Skeletal muscle tissue (tissue), 4 donors: ENCODE measurements around the gene ZRSR2. TPM values are rescaled to one million over a fixed set of nuclear protein-coding genes. Genes with fewer than 3 reads are reported as not detected.
"Not testable (repeated sequence)": the region's sequence is repeated elsewhere in the genome, so short reads cannot be mapped to it uniquely, and the experiment has no call there.

ENCODE experiments used
- H3K27ac ChIP-seq: one replicate; pipeline ENCODE4 v1.7.0; 2013; ENCODE audit warnings: mild to moderate bottlenecking, low read depth, low read length, inconsistent platforms
- H3K27me3 ChIP-seq, 3 donors: one replicate each; pipeline ENCODE4 v1.7.0; 2013; ENCODE audit warnings: low read length in 3 of 3; ENCODE audit not compliant: control insufficient read depth in 3 of 3, insufficient read depth in 3 of 3
- H3K36me3 ChIP-seq, 3 donors: one replicate each; pipeline ENCODE4 v1.7.0; 2013; ENCODE audit warnings: low read length in 3 of 3; ENCODE audit not compliant: control insufficient read depth in 3 of 3, insufficient read depth in 3 of 3
- H3K4me1 ChIP-seq, 3 donors: one replicate each; pipeline ENCODE4 v1.7.0; 2013; ENCODE audit warnings: low read length in 3 of 3, mild to moderate bottlenecking in 3 of 3; ENCODE audit not compliant: control insufficient read depth in 3 of 3, insufficient read depth in 3 of 3
- H3K4me3 ChIP-seq, 3 donors: one replicate each; pipeline ENCODE4 v1.7.0; 2013; ENCODE audit warnings: low read length in 3 of 3
- H3K9ac ChIP-seq, 3 donors: one replicate each; pipeline ENCODE4 v1.7.0; 2013; ENCODE audit warnings: low read length in 3 of 3, mild to moderate bottlenecking in 3 of 3, moderate library complexity in 2 of 3, low read depth in 1 of 3
- H3K9me3 ChIP-seq, 3 donors: one replicate each; pipeline ENCODE4 v1.7.0; 2013; ENCODE audit warnings: low read length in 3 of 3; ENCODE audit not compliant: control insufficient read depth in 3 of 3
- total RNA-seq: library from RNA; depleted of rRNA; stranded (reverse); fragments of >200 nt; gene quantifications from one replicate; pipeline ENCODE4 v1.2.3, GENCODE V29; 2014
- donor health status: Osteomylitis.

Gene ZRSR2
- total RNA-seq, 1 donor from 2014 or later = 2.6 TPM

DNA sequence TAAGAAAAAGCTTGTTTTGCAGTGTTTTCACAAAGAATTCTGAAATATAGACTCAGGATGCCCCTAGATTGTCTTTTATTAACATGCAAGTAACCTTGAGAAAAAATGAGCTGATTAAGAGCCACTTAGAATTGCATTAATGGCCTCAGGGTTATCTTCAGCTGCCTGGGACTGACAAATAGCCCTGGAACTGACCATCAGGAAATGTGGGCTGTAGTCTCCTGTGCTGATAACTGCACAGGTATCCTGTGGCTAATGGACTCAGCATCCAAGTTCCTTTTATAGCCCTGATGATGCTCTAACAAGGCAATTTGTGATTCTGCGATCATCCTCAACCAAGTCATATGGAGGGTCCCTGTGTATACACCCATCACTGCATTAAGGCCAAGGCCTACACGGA lies 35.2 kb upstream of the ZRSR2 start:
- H3K27me3 ChIP-seq = no peaks in the 10 kb centered on the region
- H3K9ac ChIP-seq = no peak overlapping the region
- no peaks in the 10 kb centered on the region for H3K36me3 ChIP-seq
- H3K27ac ChIP-seq = no peak overlapping the region
- H3K4me3 ChIP-seq = no peak overlapping the region
- no peaks in the 10 kb centered on the region for H3K9me3 ChIP-seq
- peaks cover 3 to 7% (median 5%) of the 10 kb centered on the region in 3 donors for H3K4me1 ChIP-seq

DNA sequence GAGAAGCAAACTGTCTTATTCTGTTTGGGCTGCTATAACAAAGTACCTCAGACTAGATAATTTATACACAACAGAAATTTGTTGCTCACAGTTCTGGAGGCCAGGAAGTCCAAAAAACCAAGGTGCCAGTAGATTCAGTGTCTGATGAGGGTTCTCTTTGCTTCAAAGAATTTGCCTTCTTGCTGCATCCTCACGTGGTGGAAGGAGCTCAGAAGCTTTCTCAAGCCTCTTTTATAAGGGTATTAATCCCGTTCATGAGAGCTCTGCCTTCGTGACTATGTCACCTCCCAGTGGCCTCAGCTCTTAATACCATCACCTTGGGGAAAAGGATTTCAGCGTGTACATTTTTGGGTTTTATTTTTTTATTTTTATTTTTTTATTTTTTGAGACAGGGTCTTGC lies 32.1 kb upstream of the ZRSR2 start:
- Histone ChIP-seq H3K27ac (no peak overlapping the region), H3K4me3 (no peak overlapping the region), H3K4me1 (no peaks in the 10 kb centered on the region), H3K36me3 (no peaks in the 10 kb centered on the region), H3K27me3 (no peaks in the 10 kb centered on the region), H3K9me3 (no peaks in the 10 kb centered on the region), H3K9ac (no peak overlapping the region)

DNA sequence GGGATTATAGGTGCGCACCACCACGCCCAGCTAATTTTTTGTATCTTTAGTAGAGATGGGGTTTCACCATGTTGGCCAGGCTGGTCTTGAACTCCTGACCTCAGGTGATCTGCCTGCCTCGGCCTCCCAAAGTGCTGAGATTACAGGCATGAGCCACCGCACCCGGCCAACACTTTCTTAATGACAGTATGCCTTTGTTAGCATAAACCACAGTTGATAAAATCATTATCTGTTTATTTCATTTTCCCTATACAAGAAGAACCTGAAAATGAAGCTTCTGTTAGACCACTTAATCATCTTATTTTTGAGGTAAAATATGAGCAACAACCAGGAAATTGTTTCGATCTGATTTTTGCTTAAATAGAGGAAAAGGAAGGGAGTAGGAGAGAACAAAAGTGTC lies 30.4 kb upstream of the ZRSR2 start:
- not testable (repeated sequence) for H3K4me1 ChIP-seq

DNA sequence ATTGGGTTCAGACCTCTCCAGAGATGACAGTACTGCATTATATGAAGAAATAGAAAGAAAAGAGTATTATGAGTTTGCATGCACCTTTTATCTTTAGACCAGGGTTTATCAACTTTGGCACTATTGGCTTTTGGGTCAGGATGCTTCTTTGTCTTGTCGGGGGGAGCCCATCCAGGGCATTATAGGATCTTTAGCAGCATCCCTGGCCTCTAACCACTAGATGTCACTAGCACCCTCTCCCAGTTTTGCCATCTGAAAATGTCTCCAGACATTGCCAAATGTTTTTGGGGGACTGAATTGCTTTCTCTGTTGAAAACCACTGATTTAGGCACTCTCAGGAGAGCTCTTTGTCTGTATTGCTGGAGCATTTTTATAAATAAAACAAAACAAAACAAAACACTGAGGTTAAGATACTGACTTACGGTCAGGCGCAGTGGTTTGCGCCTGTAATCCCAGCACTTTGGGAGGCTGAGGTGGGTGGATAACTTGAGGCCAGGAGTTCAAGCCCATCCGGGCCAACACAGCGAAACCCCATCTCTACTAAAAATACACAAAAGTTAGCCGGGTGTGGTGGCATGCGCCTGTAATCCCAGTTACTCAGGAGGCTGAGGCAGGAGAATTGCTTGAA lies 28.6 kb upstream of the ZRSR2 start:
- Histone ChIP-seq H3K9me3 (no peaks in the 10 kb centered on the region), H3K4me3 (no peak overlapping the region), H3K9ac (no peak overlapping the region), H3K4me1 (no peaks in the 10 kb centered on the region), H3K36me3 (no peaks in the 10 kb centered on the region), H3K27me3 (no peaks in the 10 kb centered on the region), H3K27ac (no peak overlapping the region)

More for the DNA sequence above, 30.4 kb upstream of the ZRSR2 start:
- not testable (repeated sequence) for H3K4me3 ChIP-seq, H3K36me3 ChIP-seq, H3K27me3 ChIP-seq, H3K27ac ChIP-seq, H3K9ac ChIP-seq, H3K9me3 ChIP-seq

DNA sequence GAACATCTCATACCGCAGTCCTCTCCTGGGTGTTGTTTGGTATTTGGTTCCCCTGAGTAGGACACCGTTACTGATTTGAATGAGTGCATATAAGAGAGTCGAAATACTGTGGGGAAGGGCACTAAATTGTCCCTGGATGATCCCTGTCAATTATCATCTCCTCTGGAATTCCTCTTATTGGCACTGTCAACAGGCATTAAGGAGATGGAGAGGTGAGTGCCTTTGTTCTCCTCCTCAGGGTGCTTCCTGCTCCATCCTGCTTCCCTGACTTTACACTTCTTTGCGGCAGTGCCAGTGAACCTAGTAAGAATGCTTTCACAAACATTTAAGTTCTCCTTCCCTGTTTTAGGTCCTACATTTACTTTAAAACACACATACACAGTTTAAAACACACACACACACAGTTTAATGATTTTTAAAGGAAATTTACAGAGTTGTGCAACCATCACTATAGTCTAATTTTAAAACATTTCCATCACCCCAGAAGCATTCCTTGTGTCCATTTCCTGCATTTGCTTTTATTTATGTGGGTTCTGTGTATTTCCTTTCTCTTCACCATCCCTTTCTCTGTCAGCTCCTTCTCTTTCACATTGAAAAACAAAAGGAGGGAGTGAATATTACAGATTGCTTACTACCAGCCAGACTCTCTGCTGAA lies 20.9 kb upstream of the ZRSR2 start:
- no peak overlapping the region for H3K9ac ChIP-seq
- peaks cover 0 to 3% (median 0%) of the 10 kb centered on the region in 3 donors for H3K36me3 ChIP-seq
- no peaks in the 10 kb centered on the region for H3K9me3 ChIP-seq
- no peak overlapping the region for H3K27ac ChIP-seq
- H3K4me1 ChIP-seq = no peaks in the 10 kb centered on the region
- no peaks in the 10 kb centered on the region for H3K27me3 ChIP-seq
- H3K4me3 ChIP-seq = no peak overlapping the region

DNA sequence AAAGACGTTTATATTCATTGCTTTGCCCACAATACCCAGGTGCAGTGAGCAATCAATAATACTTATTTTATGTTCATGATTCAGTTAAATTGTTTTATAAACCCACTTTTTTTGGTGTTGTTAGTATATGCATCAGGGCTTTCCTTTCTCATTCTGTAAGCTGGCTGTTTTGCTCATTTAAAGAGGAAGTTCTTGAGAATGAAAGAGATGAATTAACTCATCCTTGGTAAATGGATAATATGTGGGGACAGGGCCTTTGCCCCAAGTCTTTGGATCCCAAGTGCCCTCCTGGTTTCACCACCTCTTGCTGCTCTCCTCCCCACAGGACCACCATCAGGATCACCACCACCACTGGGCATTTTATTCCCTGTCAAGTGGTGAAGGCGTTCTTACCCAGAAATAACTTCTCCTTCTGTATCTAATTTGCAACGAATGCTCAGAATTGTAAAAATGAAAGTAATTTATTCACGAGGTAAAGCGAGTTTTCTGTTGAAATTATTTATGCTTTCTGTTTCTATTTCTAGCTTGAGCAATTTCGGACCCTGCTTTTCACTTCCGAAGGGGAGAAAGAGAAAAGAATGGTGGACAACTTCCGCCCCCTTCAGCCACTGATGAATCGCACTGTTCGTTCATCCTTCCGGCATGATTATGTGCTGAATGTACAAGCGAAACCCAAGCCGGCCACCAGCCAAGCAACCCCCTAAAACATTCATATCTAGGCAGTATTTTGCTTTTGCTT lies 8.2 kb upstream of the ZRSR2 start:
- Histone ChIP-seq H3K36me3 (peaks cover 3 to 7% (median 3%) of the 10 kb centered on the region in 3 donors), H3K27ac (no peak overlapping the region), H3K27me3 (no peaks in the 10 kb centered on the region)

DNA sequence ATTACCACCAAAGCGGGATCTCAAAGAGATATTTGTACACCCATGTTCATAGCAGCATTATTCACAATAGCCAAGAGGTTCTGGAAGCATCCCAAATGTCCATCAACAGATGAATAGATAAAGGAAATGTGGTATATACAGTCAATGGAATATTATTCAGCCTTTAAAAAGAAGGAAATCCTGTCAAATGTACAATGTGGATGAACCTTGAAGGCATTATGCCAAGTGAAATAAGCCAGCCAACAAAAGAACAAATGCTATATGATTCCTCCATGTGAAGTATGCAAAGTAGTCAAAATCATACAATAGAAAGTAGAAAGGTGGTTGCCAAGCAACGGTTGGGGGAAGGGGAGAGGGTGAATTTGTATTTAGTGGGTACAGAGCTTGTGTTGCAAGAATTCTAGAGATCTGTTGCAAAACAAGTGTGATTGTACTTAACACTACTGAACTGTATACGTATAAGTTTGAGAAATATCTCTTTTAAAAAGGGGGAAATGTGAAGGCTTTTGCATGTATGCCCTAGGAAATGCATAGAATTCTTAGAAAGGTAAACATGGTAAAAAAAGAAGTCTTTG lies 5.0 kb upstream of the ZRSR2 start:
- Histone ChIP-seq H3K4me1 (peaks cover 0 to 5% (median 0%) of the 10 kb centered on the region in 3 donors), H3K27ac (no peak overlapping the region), H3K9ac (no peak overlapping the region), H3K27me3 (no peaks in the 10 kb centered on the region), H3K9me3 (no peaks in the 10 kb centered on the region), H3K36me3 (peaks cover 0 to 7% (median 3%) of the 10 kb centered on the region in 3 donors), H3K4me3 (no peak overlapping the region)

More for the DNA sequence above, 8.2 kb upstream of the ZRSR2 start:
- no peaks in the 10 kb centered on the region for H3K9me3 ChIP-seq
- H3K9ac ChIP-seq = no peak overlapping the region
- no peak overlapping the region for H3K4me3 ChIP-seq
- H3K4me1 ChIP-seq = no peaks in the 10 kb centered on the region

DNA sequence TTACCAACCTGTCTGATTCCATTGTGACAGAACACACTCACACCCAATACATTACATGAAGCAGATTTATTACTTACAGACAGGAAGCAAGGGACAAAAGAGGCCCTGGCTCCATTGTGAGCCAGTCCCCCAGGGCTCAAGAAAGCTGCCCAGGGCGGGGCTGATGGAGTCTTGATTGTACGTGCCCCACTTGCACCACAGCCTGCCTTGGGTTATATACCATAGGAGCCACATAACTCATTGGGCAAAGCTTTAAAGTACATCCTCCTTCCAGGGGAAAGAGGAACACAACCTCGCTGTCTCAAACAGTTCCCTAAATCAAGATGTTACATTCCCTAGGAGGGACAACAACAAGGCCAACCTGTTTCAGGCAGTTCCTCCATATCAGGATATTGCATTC lies 3.4 kb upstream of the ZRSR2 start:
- no peaks in the 10 kb centered on the region for H3K9me3 ChIP-seq
- no peak overlapping the region for H3K9ac ChIP-seq
- H3K27ac ChIP-seq = no peak overlapping the region
- H3K36me3 ChIP-seq = peaks cover 0 to 3% (median 0%) of the 10 kb centered on the region in 3 donors
- H3K27me3 ChIP-seq = no peaks in the 10 kb centered on the region
- no peak overlapping the region for H3K4me3 ChIP-seq
- peaks cover 2 to 12% (median 2%) of the 10 kb centered on the region in 3 donors for H3K4me1 ChIP-seq

DNA sequence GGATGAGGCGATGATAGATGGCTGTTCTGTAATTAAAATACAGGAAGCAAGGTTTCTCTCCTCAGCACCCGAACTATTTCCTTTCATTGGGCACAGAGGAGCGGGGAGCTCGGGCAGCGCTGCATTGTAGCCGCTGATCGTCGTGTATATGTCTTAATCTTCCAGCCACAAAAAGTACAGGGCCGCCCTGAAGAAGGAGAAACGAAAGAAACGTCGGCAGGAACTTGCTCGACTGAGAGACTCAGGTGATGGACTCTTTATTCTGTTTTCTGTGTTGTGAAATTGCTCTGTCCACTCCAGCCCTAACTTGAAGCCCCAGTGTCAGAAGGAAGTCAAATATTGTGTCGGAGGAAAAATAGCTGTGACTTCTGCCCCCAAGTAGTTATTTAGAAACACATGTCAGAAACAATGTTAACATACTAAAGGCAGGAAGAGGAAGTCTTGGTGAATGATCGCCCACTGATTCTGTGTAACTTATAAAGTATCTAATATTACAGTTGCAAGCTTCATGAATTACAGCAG lies 546 bp downstream of the ZRSR2 start:
- H3K9me3 ChIP-seq = no peaks in the 10 kb centered on the region
- H3K4me3 ChIP-seq = peak overlapping the region; percentile 88 to 95 (median 88)
- peak overlapping the region; percentile 64 for H3K27ac ChIP-seq
- H3K27me3 ChIP-seq = no peaks in the 10 kb centered on the region
- peaks cover 2 to 12% (median 2%) of the 10 kb centered on the region in 3 donors for H3K4me1 ChIP-seq
- peak overlapping the region; percentile 73 to 84 (median 81) for H3K9ac ChIP-seq
- H3K36me3 ChIP-seq = no peaks in the 10 kb centered on the region
